Panc1 (cell line): ENCODE results near the gene MDC1.
A peak's percentile ranks its signal among the peaks of the same experiment; 100 is the strongest.

Experiments used
- SIN3A ChIP-seq: IDR thresholded peaks from 2 replicates; pipeline ENCODE4 v1.6.1; 2012; ENCODE audit warnings: low read depth, mild to moderate bottlenecking, low read length, moderate library complexity, borderline replicate concordance; ENCODE audit not compliant: insufficient read depth
- TF ChIP-seq, protein P1 (sequence below), 2 experiments: IDR thresholded peaks; 2 replicates each; pipeline ENCODE4 v1.6.1; 2011 to 2012; ENCODE audit warnings: low read depth in 2 of 2, control low read depth in 1 of 2, low read length in 1 of 2, mild to moderate bottlenecking in 1 of 2, moderate library complexity in 1 of 2; ENCODE audit not compliant: insufficient read depth in 1 of 2
- TF ChIP-seq, protein P2 (sequence below): fragments of 450-650 bp; IDR thresholded peaks from 2 replicates; pipeline ENCODE4 v1.5.1; 2017; ENCODE audit warnings: mild to moderate bottlenecking

DNA sequence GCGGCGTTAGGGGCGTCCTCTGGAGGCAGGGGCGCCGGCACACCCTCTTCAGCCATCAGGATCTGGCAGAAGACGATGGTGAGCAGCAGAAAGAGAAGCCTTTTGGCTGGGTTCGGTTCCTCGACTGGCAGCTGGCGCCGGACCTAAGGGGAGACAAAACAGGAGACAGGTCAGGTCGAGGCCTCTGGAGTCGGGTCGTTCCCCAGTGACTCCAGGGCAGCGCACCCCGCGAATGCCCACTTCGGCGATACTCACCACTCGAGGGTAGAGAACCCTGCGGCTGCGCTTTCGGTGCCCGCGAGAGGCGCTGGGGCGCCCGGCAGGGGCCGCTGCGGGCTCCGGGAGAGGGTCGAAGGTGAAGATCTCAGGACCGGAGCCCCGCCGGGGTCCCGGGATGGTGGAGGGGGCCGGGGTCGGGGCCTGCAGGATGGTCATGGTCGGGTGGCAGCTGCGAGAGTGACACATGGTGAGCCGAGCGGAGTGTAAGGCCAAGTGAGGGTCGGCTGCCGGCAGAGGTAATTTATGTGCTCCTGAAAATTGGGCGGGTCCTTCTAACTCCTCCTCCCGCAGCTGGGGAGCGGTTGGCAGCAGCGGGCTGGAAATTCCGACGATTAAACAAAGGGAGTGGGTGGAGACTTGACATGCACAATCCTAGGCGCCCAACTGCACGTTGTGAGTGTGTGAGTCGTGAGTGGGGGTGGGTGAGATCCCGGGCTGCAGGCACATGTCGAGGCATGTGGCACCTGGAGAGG is 27.1 kb upstream of the MDC1 start, which contains the start of gene IER3:
- TF ChIP-seq, protein P1, sequence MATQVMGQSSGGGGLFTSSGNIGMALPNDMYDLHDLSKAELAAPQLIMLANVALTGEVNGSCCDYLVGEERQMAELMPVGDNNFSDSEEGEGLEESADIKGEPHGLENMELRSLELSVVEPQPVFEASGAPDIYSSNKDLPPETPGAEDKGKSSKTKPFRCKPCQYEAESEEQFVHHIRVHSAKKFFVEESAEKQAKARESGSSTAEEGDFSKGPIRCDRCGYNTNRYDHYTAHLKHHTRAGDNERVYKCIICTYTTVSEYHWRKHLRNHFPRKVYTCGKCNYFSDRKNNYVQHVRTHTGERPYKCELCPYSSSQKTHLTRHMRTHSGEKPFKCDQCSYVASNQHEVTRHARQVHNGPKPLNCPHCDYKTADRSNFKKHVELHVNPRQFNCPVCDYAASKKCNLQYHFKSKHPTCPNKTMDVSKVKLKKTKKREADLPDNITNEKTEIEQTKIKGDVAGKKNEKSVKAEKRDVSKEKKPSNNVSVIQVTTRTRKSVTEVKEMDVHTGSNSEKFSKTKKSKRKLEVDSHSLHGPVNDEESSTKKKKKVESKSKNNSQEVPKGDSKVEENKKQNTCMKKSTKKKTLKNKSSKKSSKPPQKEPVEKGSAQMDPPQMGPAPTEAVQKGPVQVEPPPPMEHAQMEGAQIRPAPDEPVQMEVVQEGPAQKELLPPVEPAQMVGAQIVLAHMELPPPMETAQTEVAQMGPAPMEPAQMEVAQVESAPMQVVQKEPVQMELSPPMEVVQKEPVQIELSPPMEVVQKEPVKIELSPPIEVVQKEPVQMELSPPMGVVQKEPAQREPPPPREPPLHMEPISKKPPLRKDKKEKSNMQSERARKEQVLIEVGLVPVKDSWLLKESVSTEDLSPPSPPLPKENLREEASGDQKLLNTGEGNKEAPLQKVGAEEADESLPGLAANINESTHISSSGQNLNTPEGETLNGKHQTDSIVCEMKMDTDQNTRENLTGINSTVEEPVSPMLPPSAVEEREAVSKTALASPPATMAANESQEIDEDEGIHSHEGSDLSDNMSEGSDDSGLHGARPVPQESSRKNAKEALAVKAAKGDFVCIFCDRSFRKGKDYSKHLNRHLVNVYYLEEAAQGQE (IDR thresholded peaks at IDR 0.05; ENCODE audit: insufficient read depth in 1 of 2, low read depth in 2 of 2, low read length in 1 of 2) = peak in 1 of 2 experiments; percentile 14; a peak in 1 of 4 replicates
- TF ChIP-seq, protein P2, sequence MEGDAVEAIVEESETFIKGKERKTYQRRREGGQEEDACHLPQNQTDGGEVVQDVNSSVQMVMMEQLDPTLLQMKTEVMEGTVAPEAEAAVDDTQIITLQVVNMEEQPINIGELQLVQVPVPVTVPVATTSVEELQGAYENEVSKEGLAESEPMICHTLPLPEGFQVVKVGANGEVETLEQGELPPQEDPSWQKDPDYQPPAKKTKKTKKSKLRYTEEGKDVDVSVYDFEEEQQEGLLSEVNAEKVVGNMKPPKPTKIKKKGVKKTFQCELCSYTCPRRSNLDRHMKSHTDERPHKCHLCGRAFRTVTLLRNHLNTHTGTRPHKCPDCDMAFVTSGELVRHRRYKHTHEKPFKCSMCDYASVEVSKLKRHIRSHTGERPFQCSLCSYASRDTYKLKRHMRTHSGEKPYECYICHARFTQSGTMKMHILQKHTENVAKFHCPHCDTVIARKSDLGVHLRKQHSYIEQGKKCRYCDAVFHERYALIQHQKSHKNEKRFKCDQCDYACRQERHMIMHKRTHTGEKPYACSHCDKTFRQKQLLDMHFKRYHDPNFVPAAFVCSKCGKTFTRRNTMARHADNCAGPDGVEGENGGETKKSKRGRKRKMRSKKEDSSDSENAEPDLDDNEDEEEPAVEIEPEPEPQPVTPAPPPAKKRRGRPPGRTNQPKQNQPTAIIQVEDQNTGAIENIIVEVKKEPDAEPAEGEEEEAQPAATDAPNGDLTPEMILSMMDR = peak; percentile 79
- TF ChIP-seq SIN3A = peak; percentile 95
